Epithelial cell of proximal tubule (primary cell): Measurements from ENCODE around the gene HINT1. TPM values are rescaled to one million over a fixed set of nuclear protein-coding genes. Genes with fewer than 3 reads are reported as not detected.

Experiments used
- DNase-seq: peaks from one replicate; pipeline ENCODE4 v3.0.0-alpha.2; 2011; ENCODE audit warnings: low read depth
- H3K4me3 ChIP-seq: 2 replicates; pipeline ENCODE4 v1.5.1; 2011; ENCODE audit warnings: low read depth, mild to moderate bottlenecking, low read length
- total RNA-seq: library from RNA; depleted of rRNA; stranded (reverse); fragments of >200 nt; gene quantifications from 2 replicates; pipeline ENCODE4 v1.2.3, GENCODE V29; 2015
- TF ChIP-seq, protein P1 (sequence below): conservative IDR thresholded peaks from 2 replicates; pipeline ENCODE4 v1.5.1; 2012; ENCODE audit warnings: low read depth, mild to moderate bottlenecking, low read length

The HINT1 gene
- total RNA-seq, 1 donor from 2014 or later, result 333 TPM

DNA sequence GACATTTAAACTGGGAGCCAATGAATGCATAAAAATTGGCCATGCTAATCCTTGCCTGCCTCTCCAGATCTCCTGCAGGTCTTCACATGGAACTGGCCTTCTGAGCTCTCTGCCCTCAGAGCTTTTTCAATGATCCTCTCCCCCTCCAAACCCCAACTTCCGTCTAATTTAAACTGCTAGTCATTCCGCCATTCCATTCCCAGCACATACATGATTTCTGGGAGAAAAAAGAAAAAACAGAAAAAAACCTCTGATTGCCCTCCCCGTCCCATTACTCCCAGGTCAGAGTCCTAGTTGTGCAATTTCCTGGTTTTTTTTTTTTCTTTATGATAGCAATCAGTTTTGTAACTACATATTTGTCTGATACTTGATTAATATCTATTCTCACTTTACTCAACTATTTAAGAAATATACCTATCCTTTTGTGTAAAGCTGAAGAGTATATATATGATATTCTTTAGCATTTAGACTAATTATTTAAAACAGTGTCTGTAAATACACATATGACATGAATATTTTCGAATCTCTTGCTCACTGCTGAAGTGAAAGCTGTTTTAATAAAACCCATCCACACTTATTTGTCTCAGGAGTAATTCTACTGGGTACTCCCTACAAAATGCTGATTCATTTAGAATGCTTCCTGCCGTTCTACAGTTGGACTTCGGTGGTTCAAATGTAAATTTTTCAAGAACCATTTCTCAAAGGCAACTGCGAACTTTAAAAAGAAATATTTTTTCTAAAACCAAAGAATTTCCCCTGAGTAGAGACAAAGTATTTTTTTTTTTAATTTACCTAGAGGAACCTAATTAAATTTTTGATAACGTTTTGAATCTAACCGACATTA, 1.6 kb downstream of the HINT1 start:
- peak overlapping the region; percentile 89 for H3K4me3 ChIP-seq
- TF ChIP-seq, protein P1, sequence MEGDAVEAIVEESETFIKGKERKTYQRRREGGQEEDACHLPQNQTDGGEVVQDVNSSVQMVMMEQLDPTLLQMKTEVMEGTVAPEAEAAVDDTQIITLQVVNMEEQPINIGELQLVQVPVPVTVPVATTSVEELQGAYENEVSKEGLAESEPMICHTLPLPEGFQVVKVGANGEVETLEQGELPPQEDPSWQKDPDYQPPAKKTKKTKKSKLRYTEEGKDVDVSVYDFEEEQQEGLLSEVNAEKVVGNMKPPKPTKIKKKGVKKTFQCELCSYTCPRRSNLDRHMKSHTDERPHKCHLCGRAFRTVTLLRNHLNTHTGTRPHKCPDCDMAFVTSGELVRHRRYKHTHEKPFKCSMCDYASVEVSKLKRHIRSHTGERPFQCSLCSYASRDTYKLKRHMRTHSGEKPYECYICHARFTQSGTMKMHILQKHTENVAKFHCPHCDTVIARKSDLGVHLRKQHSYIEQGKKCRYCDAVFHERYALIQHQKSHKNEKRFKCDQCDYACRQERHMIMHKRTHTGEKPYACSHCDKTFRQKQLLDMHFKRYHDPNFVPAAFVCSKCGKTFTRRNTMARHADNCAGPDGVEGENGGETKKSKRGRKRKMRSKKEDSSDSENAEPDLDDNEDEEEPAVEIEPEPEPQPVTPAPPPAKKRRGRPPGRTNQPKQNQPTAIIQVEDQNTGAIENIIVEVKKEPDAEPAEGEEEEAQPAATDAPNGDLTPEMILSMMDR, result no peak
- DNase-seq, result no peak

DNA sequence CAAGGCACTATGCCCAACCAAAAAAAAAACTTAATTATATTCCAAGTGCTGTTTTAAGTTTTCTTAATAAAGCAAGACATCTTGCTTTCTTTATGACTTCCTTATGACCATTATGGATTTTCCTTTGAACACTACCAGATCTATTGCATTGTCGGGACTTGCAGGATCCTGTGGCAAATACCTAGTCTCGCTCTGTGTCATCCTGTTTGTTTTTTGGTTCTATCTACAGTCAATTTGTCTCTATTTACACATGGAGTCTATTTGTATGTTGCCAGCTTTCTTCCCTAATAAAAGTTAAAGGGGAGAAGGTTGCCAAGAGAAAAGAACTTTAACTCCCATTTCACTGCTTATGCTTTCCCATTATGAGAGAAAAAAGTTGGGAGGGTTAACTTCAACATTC, 4.9 kb downstream of the HINT1 start:
- no peak for DNase-seq
- TF ChIP-seq, protein P1, result no peak
- no peak overlapping the region for H3K4me3 ChIP-seq

DNA sequence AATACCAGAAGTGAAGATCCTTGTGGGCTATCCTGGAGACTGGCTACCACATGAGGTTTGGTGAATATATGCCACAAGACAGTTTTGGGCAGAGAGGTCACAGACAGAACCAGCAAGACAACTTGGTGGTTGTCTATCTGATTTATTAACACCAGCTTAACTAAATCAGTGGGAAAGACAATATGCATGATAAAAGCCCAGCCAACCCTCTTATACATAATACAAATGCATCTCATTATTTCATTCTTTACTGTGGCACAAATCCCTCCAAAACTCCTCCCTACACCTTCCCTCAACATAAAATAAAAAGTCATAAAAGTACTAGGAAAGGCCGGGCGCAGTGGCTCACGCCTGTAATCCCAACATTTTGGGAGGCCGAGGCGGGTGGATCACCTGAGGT, 8.1 kb downstream of the HINT1 start:
- no peak for DNase-seq
- TF ChIP-seq, protein P1, result no peak

DNA sequence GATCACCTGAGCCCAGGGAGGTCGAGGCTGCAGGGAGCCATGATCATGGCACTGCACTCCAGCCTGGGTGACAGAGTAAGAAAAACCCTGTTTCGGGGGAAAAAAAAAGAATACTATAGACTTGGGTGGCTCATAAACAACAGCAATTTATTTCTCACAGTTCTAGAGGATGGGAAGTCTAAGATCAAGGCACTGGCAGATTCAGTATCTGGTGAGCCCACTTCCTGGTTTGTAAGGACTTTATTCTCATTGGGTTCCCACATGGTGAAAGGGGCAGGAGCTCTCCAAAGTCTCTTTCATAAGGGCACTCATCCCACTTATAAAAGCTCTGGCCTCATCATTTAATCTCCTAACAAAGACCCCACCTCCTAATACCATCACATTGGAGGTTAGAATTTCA, 8.7 kb downstream of the HINT1 start:
- TF ChIP-seq, protein P1, result no peak
- H3K4me3 ChIP-seq, result no peak overlapping the region
- no peak for DNase-seq

More for the DNA sequence above, 8.1 kb downstream of the HINT1 start:
- H3K4me3 ChIP-seq, result no peak overlapping the region

DNA sequence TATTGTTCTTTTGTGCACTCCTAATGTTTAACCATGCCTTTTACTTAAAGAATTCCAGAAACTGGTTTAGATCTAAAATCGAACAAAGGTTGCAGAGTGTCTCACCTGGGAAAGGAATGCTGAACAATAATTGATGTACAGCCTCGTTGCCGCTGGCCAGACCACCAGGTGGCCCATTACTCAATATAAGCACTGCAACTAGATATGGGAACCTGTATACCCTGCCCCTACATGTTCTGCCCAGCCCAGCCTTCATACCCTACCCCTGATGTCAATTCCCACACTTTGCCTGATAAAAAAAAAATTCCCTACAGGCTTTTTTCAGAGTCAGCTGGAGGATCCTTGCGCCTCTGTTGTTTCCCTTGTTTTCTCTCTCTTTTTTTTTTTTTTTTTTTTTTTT, 13.8 kb downstream of the HINT1 start:
- DNase-seq, result no peak
- no peak overlapping the region for H3K4me3 ChIP-seq
- TF ChIP-seq, protein P1, result no peak

DNA sequence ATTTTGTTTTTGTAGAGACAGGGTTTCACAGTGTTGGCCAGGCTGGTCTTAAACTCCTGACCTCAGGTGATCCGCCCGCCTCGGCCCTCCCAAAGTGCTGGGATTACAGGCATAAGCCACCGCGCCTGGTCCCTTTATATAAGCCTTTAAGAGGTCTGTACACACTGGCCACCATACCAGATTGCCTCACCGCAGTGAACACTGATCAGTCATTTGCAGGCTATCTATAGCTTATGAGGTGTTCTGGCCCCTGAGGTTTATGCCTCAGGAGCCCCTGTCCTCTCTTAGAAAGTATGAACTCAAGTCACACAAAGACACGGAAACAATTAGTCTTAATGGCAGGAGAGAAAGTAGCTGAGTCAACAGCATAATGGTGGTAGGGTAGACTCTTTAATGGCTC, 14.6 kb downstream of the HINT1 start:
- TF ChIP-seq, protein P1, result no peak
- no peak overlapping the region for H3K4me3 ChIP-seq
- DNase-seq, result no peak

DNA sequence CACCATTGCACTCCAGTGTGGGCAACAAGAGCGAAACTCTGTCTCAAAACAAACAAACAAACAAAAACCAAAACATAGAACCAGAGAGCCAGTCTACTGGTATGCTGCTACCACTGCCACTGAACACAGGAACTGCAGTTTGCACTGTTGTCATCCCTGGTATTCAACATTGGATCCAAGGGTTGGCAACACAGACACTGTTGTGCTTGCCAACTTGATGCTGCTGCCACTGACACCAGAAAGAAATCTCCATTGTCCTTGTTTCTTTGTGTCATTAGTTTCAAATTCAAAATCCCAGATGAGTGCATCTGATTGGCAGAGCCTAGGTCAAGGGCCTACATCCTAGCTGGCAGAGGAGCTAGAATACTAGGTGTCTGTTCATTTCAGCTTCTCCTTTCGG, 16.2 kb downstream of the HINT1 start:
- DNase-seq, result no peak
- TF ChIP-seq, protein P1, result no peak
- no peak overlapping the region for H3K4me3 ChIP-seq
